Measurements from ENCODE around the gene SPEM3. TPM values are rescaled to one million over a fixed set of nuclear protein-coding genes. Genes with fewer than 3 reads are reported as not detected.

The SPEM3 gene
- total and polyA plus RNA-seq, 2 of the 13 experiments (the other 11 are each of a cell fraction or from before 2014, with no cell fraction given): not detected

DNA sequence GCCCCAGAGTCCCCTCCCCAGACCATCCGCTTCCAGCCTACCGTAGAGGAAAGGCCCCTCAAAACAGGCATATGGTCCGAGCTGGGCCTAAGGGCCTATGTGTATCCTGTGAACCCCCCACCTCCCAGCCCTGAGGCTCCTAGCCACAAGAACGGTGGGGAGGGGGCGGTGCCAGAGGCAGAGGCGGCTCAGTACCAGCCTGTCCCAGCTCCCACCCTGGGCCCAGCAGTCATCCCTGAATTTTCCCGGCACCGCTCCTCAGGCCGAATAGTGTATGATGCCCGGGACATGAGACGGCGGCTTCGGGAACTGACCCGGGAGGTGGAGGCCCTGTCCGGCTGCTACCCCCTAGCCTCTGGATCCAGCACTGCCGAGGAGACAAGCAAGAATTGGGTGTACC, 7.5 kb upstream of the SPEM3 start:
- CTCF ChIA-PET (ENCODE audit: low intra/inter-chr PET ratio, low total read pairs): no interaction called here

More for the DNA sequence above, 7.5 kb upstream of the SPEM3 start:
- Histone ChIP-seq H3K36me3 (replicated peaks in 1 of 2; ENCODE audit: control insufficient read depth in 1 of 2, insufficient read depth in 2 of 2, low read length in 2 of 2) (no peaks in the 10 kb centered on the region), H4K20me1 (ENCODE audit: insufficient read depth, low read length) (no peaks in the 10 kb centered on the region), H3K9ac (ENCODE audit: insufficient read depth, low read depth, low read length) (no peak overlapping the region), H3K27ac (ENCODE audit: extremely low read length, insufficient read depth, low read length) (no peak overlapping the region), H3K4me3 (replicated peaks in 1 of 3; ENCODE audit: insufficient read depth in 1 of 3, low read depth in 2 of 3, low read length in 3 of 3) (no peak overlapping the region), H3K9me3 (ENCODE audit: low read length) (no peaks in the 10 kb centered on the region), H3K4me1 (ENCODE audit: insufficient read depth, low read length) (peaks cover 13% of the 10 kb centered on the region; the same call in 1 of the 2 replicates), H3K27me3 (ENCODE audit: control insufficient read depth in 1 of 2, insufficient read depth in 2 of 2, low read length in 2 of 2) (peaks cover 2 to 5% of the 10 kb centered on the region in 2 experiments; a peak in 1 of 5 replicates), H2AFZ (ENCODE audit: low read length) (no peak overlapping the region), H3K79me2 (ENCODE audit: insufficient read depth, low read length) (no peaks in the 10 kb centered on the region), H3K4me2 (ENCODE audit: low read depth, low read length) (no peak overlapping the region)
- FAIRE-seq (no peak), ATAC-seq (no peak; the same call in 2 of the 3 replicates), DNase-seq (ENCODE audit: low spot score) (no peak)
- TF ChIP-seq CTCF (CRISPR knock-in tag; IDR thresholded peaks at IDR 0.05) (no peak), ZSCAN21 (CRISPR knock-in tag; IDR thresholded peaks at IDR 0.05; ENCODE audit: borderline replicate concordance) (no peak), ATAD3A (CRISPR knock-in tag; IDR thresholded peaks at IDR 0.05) (no peak), ADNP (CRISPR knock-in tag; IDR thresholded peaks at IDR 0.05) (no peak), ZNF281 (CRISPR knock-in tag; IDR thresholded peaks at IDR 0.05; ENCODE audit: borderline replicate concordance) (no peak), TAF15 (IDR thresholded peaks at IDR 0.05; ENCODE audit: low read depth, low read length, poor library complexity, severe bottlenecking) (no peak), RFX5 (IDR thresholded peaks at IDR 0.05; ENCODE audit: low read depth, low read length) (no peak), RBFOX2 (IDR thresholded peaks at IDR 0.05; ENCODE audit: low read depth, low read length) (no peak), ZNF256 (CRISPR knock-in tag; conservative IDR thresholded peaks at IDR 0.05) (no peak)
- POLR2A ChIA-PET: interaction anchor here (1.8 kb wide), 1 partner anchor 18 kb away, joined by 11 read pairs; the partner anchor contains the start of gene TMEM256
- 73% methylated on average over 12 of the region's 16 CpGs for WGBS (ENCODE audit: low lambda C conversion rate)
- intact Hi-C loops (cut with micrococcal nuclease; ENCODE audit: unreplicated experiment) (no loop called here), in situ Hi-C loops (cut with HindIII; ENCODE audit: extremely low pct_ligation_motif_present, low pct_unique_long_range_greater_than_20kb) (no loop called here)
- BruUV-seq (replicated peaks): no TSS peak

All from HepG2 (cell line).